Measurements from ENCODE around the gene PRIM2.
"Not testable (repeated sequence)": the region's sequence is repeated elsewhere in the genome, so short reads cannot be mapped to it uniquely, and the experiment has no call there.

The PRIM2 gene

DNA sequence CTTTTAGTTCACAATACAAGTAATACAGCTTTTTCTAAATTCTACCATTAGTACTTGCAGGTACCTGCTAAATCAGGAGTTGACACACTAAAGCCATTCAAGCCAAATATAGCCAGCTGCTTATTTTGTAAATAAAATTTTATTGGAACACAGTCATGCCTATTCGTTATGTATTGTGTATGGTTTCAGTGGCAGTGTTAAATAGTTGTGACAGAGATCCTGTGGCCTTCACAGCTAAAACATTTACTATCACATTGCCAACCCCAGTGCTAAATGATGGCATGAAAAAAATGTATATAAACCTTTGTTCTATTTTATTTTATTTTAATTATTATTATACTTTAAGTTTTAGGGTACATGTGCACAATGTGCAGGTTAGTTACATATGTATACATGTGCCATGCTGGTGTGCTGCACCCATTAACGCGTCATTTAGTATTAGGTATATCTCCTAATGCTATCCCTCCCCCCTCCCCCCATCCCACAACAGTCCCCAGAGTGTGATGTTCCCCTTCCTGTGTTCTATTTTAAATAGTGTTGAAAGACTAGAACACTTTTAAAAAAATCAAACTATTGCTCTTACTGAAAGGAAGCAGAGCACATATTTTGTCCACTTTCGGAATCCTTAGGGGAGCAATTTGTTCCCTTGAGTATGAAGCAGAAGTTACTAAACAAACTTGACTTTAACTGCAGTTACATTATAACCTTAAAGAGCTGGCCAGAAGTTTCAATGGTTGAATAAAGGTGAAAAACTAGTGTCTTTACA, 115.7 kb downstream of the PRIM2 start:
- DNase-seq = no peak
- intact Hi-C loops (cut with DNase I) = no loop called here

DNA sequence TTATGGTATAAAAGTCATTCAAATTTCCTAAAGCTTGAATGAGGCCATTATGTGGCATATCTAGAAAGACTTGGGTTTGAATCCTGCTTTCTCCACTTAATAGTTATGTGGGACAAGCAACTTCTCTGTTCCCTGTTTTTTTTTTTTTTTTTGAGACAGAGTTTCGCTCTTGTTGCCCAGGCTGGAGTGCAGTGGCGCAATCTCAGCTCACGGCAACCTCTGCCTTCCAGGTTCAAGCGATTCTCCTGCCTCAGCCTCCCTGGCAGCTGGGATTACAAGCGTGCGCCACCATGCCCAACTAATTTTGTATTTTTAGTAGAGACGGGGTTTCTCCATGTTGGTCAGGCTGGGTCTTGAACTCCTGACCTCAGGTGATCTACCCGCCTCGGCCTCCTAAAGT, 116.4 kb downstream of the PRIM2 start:
- DNase-seq; intact Hi-C loops (cut with DNase I): not testable (repeated sequence)

DNA sequence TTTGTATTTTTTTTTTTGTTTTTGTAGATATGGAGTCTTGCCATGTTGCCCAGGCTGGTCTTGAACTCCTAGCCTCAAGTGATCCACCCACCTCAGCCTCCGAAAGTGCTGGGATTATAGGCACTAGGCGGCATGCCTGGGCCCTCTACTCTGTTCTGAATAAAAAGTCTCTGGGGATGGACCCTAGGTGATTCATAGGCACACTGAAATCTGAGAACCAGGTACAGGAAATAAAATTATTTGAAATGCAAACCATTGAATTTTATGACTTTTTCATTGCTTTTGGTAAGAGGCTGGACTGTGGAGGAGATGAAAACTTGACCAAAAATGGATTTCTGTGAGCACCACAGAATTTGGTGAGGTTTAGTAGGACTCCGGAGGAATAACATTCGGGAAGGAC, 117.5 kb downstream of the PRIM2 start:
- intact Hi-C loops (cut with DNase I) = no loop called here
- DNase-seq = no peak

DNA sequence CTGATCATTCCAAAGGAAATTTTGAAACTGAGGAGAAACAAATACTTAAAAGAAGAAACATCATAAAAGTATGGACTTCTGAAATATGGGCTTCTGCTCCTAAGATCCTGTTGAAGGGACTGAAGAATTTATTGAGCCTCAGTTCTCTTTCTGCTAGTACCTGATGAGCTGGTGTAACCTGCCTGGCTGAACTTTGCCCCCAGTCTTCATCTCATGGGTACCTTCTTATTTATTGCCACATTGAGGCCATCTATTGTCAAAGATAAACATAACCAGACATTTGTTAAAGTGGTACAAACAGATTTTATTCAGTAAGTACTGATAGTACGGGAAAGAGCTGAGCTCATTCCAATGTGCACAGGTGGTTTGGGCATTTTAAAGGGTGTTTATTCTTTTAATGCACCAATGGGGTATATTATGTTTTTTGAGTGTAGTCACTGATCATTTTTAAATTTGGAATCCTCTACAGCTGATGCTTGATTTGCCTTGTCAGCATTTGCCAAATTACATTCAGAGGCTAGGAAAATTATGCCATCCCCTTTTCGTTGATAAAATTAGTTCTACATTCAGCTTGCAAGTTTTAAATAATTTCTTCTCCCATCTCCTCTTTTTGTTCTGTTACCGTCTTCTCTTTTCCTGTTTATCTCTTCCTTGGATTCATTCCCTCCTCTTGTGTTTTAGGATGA, 118.2 kb downstream of the PRIM2 start:
- no peak for DNase-seq
- intact Hi-C loops (cut with DNase I) = no loop called here

DNA sequence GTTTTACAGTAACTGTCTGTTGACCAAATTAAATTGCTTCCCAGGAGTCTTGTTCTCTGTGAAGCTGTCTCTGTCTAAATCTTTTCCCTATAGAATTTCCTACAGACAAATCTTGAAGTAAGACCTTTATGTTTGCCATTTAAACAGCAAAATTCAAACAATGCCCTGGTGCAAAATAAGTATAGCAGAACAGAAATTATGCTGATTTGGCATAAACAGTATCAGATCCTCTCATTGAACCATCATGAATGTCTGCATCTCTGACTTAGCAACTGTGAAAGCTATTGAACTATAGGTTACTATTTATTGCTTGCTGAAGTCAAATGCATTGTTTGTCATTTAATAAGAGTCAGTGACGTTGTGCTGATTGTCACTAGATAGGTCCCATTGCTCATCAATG, 123.3 kb downstream of the PRIM2 start:
- DNase-seq; intact Hi-C loops (cut with DNase I): not testable (repeated sequence)

DNA sequence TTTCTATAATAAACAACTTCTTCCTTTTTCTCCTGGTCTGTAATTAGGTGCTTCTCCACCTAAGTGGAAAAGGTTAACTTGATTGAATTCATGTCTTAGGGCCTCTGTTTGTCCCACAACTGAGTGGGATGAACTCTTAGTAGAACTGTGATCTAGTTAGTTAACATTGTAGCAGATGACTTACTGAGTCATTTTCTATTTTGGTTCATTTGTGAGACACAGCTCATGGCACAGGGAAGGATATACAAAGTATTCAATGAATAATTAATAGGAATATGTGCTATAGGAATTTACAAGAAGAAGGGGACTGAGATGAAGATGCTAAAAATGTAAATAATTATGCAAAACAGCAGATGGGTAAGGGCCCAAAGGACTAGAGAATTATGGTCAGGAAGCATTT, 124.7 kb downstream of the PRIM2 start:
- DNase-seq; intact Hi-C loops (cut with DNase I): not testable (repeated sequence)

DNA sequence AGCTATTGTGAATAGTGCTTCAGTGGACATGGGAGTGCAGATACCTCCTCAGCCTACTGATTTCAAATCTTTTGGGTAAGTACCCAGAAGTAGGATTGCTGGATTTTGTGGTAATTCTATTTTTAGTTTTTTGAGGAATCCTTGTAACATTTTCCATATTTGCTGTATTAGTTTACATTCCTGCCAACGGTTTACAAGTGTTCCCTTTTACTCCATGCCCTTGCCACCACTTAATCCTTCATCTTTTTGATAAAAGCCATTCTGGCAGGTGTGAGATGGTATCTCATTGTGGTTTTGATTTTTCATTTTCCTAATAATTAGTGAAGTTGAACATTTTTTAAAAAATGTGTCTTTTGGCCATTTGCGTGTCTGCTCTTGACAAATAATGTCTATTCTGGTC, 125.8 kb downstream of the PRIM2 start:
- intact Hi-C loops (cut with DNase I); DNase-seq: not testable (repeated sequence)

DNA sequence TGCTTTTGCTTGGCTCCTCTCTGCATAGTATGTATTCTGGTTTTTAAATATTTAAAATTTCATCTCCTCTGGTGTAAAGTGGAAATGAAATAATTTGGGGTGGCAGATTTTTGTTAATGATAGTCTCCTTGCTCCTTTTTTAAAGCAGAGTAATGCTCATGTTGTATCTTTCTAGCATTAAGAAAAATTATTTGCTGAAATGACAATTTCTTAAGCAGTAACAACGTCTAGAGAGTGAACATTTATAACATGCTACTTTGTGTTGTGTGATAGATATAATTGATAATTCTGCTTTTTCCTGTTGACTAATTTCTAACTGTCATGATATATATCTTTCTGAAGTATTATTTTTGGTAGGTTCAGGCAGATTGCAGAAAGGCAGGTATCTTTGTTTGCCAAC, 127.4 kb downstream of the PRIM2 start:
- intact Hi-C loops (cut with DNase I); DNase-seq: not testable (repeated sequence)

DNA sequence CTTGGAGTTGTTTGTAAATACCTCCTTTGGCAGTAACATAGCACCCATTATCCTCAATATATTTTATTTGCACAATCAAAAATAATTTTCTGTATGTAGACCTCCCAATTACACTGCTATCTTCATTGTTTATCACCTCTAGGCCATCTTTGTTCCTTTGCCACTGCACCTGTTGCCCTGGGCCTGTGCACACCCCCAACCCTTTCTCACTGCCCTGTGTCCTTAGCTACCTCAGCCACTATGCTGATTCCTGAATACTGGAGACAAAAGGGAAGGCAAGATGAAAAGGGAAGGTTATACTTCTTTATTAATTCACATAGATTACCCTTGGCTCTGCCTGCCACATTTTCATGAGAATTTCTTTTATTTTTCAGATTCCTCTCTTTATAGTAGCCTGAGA, 127.9 kb downstream of the PRIM2 start:
- DNase-seq; intact Hi-C loops (cut with DNase I): not testable (repeated sequence)

DNA sequence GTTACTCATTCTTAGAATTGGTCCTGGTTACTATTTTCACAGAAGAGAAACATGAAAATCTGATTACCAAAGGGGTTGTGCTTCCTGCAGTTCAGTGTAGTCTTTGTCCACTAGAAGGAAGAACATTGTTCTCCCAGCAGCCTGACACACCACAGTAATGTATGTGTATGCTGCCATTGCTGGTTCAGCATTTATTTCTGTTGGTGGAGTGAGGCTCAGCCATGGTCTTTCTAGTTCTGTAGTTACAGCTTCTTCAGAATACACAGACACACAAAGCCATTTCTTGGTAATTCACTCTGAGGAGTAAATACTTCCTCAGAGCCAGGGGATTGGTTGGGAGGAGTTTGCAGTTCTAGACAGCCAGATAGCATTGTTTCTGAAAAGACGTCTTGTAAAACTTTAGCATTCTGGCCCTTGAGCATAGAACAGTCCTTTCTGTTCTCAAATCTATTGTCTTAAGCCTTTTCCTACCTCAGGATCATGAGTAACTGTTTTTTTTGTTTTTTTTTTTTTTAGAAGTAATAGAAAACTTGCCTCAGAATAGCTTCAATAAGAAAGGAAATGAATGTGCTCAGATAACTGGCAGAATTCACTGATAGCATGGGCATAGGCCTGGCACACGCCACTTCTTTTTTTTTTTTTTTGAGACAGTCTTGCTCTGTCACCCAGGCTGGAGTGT, 128.5 kb downstream of the PRIM2 start:
- peak in 1 of 42 donors; percentile 8 for DNase-seq
- intact Hi-C loops (cut with DNase I) = not testable (repeated sequence)

DNA sequence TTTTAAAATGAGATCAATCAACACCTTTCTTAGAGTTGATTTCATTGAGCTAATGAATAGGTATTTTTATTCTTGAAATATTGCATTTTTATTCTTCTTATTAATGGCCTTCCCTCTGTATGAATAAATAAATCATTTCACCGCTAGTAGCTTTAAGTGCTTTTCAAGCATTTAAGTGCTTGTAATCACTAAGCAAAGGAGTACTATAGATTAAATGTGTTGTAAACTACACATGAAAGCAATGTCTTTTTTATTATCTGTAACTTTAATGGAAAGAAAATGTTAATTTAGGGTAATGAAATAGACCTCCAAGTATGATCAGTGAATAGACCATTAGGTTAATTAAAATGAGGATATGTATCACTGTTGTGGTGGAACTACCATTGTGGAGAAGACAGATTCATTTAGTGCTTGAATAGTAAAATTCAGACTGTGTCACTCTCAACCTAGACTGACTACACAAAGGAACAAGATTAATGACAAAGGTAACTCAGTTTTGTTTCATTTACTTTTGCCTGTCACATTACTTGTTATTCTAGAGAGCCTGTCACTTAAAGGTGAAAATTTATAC, 132.2 kb downstream of the PRIM2 start:
- DNase-seq; intact Hi-C loops (cut with DNase I): not testable (repeated sequence)

DNA sequence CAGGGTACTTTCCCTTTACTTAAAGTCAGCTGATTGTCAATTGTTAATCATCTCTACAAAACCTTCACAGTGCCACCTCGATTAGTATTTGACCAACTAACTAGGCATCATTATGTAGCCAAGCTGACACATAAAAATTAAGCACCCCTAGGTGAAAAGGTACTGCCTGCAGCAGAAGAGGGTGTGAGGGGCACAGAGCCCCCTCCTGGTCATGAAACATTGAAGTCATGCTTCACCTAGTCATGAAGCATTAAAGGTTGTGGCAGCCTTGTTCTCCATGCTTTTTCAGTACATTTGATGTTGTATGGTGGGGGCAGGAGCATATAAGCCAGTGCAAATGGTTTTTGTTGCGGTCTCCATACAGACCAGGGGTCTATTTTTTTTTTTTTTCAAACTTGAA, 142.4 kb downstream of the PRIM2 start:
- intact Hi-C loops (cut with DNase I); DNase-seq: not testable (repeated sequence)

DNA sequence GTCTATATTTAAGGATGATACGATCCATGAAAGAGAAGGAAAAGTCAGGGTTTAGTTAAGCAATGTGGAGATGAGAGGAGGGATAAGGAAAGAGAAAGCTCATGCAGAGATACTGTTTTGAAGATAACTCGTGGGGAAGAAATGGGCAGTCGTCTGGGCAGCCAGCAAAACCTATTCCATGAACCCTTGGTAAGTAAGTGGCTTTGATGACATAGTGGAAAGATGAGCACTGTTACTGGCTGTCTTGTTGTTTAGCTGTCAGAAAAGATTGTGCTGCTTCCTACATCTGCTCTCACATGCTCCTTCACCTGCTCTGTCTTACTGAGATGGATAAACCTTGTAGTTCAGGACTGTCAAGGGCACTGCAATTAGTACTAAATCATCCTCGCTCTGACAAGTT, 143.6 kb downstream of the PRIM2 start:
- intact Hi-C loops (cut with DNase I); DNase-seq: not testable (repeated sequence)

DNA sequence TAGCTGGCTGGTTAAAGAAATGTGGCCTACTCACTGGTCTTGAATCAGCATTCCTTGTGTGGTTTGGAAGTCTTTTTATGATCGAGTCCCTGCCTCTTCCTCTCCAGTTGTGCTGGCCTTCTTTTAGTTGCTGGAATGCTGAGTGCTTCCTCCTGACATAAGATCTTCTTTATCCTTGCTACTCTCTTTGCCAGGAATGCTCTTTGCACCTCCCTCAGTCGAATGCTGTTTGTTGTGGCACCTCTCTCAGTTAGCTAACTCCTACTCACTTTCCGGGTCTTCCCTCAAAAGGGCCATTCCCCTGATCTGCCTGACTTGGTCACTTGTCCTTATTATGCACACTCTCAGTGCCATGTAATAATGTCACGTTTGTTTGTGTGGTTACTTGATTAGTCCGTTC, 146.4 kb downstream of the PRIM2 start:
- DNase-seq; intact Hi-C loops (cut with DNase I): not testable (repeated sequence)

DNA sequence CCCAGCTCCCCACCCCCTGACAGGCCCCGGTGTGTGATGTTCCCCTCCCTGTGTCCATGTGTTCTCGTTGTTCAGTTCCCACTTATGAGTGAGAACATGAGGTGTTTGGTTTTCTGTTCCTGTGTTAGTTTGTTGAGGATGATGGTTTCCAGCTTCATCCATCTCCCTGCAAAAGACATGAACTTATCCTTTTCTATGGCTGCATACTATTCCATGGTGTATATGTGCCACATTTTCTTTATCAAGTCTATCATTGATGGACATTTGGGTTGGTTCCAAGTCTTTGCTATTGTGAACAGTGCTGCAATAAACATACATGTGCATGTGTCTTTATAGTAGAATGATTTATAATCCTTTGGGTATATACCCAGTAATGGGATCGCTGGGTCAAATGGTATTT, 148.5 kb downstream of the PRIM2 start:
- DNase-seq; intact Hi-C loops (cut with DNase I): not testable (repeated sequence)

DNA sequence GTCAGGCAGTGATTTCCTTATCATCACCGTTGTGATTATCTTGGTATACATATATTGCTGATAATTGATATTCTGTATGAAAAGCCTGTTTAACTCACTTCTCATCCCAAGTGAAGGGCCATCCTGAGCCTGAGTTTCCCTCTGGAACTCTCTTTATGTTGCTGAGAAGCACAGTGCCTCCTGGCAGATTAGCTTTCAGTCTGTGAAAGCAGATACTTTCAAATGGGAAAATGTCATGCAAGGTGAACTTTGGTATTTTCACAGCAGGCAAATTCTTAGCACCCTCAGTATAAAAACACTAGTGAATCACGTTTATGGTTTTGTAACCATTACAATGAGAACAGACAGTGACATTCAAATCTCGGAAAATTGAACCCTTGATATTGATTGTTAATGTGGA, 151.6 kb downstream of the PRIM2 start:
- peak in 1 of 42 donors; percentile 16 for DNase-seq
- intact Hi-C loops (cut with DNase I) = no loop called here

DNA sequence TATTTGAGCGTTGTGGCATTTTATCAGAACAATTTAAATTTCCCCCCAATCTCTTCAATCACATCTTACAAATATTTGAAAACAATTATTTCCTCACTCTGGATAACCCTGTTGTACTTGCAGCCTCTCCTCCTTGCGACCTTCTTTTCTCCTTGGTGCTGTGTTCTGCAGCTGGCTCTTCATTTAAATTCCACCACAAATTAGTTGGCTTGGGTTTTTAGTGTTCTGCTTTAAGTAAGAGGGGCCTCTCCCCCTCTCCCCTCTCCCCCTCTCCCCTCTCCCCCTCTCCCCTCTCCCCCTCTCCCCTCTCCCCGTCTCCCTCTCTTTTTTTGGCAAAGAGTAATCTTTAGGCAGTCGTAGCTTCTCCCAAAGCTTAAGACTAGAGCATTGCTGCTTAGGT, 152.7 kb downstream of the PRIM2 start:
- intact Hi-C loops (cut with DNase I); DNase-seq: not testable (repeated sequence)

DNA sequence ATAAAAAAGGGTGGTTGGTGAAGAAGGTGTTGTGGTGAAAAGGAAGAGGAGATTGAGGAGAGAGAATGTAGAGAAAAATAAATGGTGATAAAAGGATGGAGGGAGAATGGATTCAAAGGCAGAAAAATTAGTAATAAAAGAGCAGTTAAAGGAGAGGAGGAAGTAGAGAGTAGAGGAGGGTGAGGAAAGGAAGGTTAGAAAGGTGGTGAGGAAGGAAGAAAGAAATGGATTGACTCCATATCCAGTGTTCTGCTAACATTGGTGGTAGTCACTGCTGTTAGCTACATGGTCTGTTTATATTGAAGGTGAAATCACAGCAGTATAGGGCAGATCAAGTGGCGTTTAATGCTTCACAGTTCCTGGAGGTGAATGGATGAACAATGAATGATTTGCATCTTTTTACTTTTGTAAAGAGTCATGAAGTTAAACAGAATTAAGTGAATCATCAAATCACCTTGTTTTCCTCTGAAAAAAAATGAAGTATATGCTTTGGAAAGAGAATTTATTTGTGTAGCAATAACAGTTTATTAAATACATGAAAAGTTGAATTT, 154.0 kb downstream of the PRIM2 start:
- DNase-seq; intact Hi-C loops (cut with DNase I): not testable (repeated sequence)

DNA sequence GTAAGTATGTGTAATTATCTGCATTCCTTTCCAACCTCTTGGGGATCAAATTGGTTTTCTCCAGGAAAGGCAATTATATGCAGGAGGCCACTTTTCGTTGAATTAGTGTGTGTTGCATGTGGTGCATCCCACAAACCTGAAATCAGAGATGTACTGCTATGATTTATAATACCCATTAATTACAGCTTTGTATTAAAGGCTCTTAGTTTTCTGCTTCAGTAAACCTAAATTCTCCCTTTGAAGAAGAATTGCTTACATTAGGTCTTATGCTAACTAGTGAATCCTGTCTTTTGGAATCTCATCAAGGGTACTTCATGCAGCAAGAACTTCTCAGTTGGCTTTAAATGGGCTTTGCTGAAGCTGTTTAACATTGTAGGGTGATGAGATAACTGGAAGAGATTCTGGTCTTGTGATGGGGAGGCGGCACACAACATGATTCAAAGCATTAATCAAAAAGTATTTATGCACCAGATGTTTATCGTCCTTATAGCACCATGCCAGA, 155.5 kb downstream of the PRIM2 start:
- DNase-seq; intact Hi-C loops (cut with DNase I): not testable (repeated sequence)

All from head of caudate nucleus (tissue), 42 donors.